Glutamatergic neuron (in vitro differentiated cells): Measurements from ENCODE around the gene STAG1. TPM values are rescaled to one million over a fixed set of nuclear protein-coding genes. Genes with fewer than 3 reads are reported as not detected.
"Not testable (repeated sequence)": the region's sequence is repeated elsewhere in the genome, so short reads cannot be mapped to it uniquely, and the experiment has no call there.

Source experiments
- DNase-seq: peaks from one replicate; pipeline ENCODE4 v3.0.0; 2022
- H3K27ac Mint-ChIP-seq: one replicate; pipeline ENCODE4 v1.8.0; 2020; ENCODE audit warnings: mild to moderate bottlenecking, mixed read lengths, inconsistent platforms; ENCODE audit not compliant: unreplicated experiment
- H3K27me3 Mint-ChIP-seq: one replicate; pipeline ENCODE4 v1.8.0; 2020; ENCODE audit warnings: mild to moderate bottlenecking, moderate library complexity, mixed read lengths, inconsistent platforms; ENCODE audit not compliant: unreplicated experiment
- H3K36me3 Mint-ChIP-seq: one replicate; pipeline ENCODE4 v1.8.0; 2020; ENCODE audit warnings: mild to moderate bottlenecking, mixed read lengths, inconsistent platforms; ENCODE audit not compliant: unreplicated experiment
- H3K4me1 Mint-ChIP-seq: one replicate; pipeline ENCODE4 v1.8.0; 2020; ENCODE audit warnings: mild to moderate bottlenecking, low read depth, mixed read lengths, inconsistent platforms; ENCODE audit not compliant: unreplicated experiment
- H3K4me3 Mint-ChIP-seq: one replicate; pipeline ENCODE4 v1.8.0; 2020; ENCODE audit warnings: mild to moderate bottlenecking, mixed read lengths, inconsistent platforms; ENCODE audit not compliant: unreplicated experiment
- H3K9me3 Mint-ChIP-seq: one replicate; pipeline ENCODE4 v1.8.0; 2020; ENCODE audit warnings: mild to moderate bottlenecking, moderate library complexity, mixed read lengths, inconsistent platforms; ENCODE audit not compliant: unreplicated experiment
- total RNA-seq: library from RNA; stranded (reverse); fragmentation: NEBNext Ultra II Directional; extraction: Animal tissue kit (Norgen Biotek cat#: 25700); gene quantifications from one replicate; pipeline ENCODE4 v1.2.1, GENCODE V29; 2021; ENCODE audit not compliant: unreplicated experiment
- TF ChIP-seq, protein P1 (sequence below): fragments of 200-600 bp; sonication (generic); IDR thresholded peaks from one replicate; pipeline ENCODE4 v1.5.0; 2021; ENCODE audit not compliant: partially characterized antibody, unreplicated experiment

Gene STAG1
- total RNA-seq, 1 donor from 2014 or later, result 22.8 TPM

DNA sequence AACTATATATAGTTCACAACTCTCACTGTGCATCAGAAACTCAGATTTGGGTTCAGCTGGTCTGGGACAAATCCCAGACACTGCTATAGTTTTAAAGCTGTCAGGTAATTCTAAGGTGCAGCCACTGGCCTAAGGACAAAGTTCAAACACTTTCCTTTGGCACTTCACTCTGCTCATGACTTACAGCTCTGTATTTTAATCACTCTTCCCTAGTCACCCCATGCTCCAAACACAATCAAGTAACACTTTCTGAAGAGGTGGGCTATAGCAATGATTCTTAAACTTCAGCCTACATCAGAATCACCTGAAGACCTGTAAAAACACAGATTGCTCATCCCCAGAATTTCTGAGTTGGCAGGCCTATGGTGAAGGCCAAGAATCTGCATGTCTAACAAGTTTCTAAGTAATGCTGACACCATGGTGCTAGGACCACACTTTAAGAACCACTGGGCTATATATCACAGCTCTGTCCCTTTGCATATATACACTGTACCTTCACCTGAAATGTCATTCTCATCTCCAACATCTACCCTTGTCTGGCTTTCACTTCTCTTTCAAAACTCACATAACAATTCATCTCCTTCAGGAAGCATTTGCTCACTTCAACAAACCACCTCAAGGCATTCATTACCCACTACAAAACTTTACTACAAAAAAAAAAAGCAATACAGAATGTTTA is 21.4 kb downstream of the STAG1 start:
- DNase-seq, result no peak
- H3K4me3 Mint-ChIP-seq, result no peak overlapping the region
- TF ChIP-seq, protein P1, sequence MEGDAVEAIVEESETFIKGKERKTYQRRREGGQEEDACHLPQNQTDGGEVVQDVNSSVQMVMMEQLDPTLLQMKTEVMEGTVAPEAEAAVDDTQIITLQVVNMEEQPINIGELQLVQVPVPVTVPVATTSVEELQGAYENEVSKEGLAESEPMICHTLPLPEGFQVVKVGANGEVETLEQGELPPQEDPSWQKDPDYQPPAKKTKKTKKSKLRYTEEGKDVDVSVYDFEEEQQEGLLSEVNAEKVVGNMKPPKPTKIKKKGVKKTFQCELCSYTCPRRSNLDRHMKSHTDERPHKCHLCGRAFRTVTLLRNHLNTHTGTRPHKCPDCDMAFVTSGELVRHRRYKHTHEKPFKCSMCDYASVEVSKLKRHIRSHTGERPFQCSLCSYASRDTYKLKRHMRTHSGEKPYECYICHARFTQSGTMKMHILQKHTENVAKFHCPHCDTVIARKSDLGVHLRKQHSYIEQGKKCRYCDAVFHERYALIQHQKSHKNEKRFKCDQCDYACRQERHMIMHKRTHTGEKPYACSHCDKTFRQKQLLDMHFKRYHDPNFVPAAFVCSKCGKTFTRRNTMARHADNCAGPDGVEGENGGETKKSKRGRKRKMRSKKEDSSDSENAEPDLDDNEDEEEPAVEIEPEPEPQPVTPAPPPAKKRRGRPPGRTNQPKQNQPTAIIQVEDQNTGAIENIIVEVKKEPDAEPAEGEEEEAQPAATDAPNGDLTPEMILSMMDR, result no peak
- H3K4me1 Mint-ChIP-seq, result peaks cover 7% of the 10 kb centered on the region
- H3K9me3 Mint-ChIP-seq, result no peaks in the 10 kb centered on the region
- no peaks in the 10 kb centered on the region for H3K36me3 Mint-ChIP-seq
- no peaks in the 10 kb centered on the region for H3K27me3 Mint-ChIP-seq
- no peak overlapping the region for H3K27ac Mint-ChIP-seq

DNA sequence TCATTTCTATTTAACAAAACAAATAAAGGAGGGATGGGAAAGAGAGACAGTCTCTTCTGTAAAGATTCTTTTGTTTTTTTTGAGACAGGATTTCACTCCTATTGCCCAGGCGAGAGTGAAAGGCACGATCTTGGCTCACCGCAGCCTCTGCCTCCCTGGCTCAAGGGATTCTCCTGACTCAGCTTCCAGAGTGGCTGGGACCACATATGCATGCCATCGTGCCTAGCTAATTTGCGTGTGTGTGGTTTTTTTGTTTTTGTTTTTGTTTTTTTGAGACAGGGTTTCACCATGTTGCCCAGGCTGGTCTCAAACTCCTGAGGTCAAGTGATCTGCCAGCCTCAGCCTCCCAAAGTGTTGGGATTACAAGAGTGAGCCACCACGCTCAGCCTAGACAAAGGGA is 23.3 kb downstream of the STAG1 start:
- H3K27ac Mint-ChIP-seq, result no peak overlapping the region
- no peak overlapping the region for H3K4me3 Mint-ChIP-seq
- no peaks in the 10 kb centered on the region for H3K27me3 Mint-ChIP-seq
- H3K4me1 Mint-ChIP-seq, result peaks cover 14% of the 10 kb centered on the region
- H3K36me3 Mint-ChIP-seq, result no peaks in the 10 kb centered on the region
- no peak for DNase-seq
- TF ChIP-seq, protein P1, result no peak
- peaks cover 3% of the 10 kb centered on the region for H3K9me3 Mint-ChIP-seq

DNA sequence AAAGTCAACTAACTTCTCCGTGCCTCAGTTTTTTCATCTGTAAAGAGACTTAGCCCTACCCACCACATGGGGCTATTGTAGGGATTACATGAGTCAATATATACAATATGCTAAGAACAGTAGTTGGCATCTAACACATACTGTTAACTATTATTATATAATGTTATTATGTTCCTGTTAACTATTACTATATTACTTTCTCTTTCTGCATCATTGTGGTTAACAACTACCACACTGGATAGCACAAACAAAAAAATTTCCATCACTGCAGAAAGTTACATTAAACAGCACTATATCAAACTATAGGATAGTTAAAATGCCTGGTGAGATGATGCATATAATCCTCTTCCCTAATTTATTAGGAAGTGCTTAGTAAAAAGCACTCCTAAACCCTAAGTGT is 23.7 kb downstream of the STAG1 start:
- H3K4me1 Mint-ChIP-seq, result peaks cover 14% of the 10 kb centered on the region
- no peaks in the 10 kb centered on the region for H3K36me3 Mint-ChIP-seq
- DNase-seq, result no peak
- TF ChIP-seq, protein P1, result no peak
- no peaks in the 10 kb centered on the region for H3K27me3 Mint-ChIP-seq
- H3K4me3 Mint-ChIP-seq, result no peak overlapping the region
- H3K9me3 Mint-ChIP-seq, result peaks cover 3% of the 10 kb centered on the region
- no peak overlapping the region for H3K27ac Mint-ChIP-seq

DNA sequence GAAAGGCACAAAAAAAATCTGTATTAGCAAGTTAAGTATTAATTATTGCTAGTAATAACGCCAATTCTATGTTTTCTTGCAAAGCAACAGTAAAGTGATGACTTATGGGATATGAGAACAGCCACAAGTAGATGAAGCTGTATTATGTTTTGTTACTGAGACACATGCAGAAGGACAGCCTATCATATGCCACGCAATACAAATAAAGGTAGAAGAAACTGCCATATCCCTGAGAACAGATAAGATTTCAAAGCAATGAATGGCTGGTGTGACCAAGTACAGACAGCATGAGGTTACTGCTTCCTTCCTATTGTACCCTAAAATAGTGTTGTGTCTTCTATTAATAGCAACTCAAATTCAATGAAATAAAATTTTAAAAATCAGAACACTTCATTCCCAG is 26.7 kb downstream of the STAG1 start:
- TF ChIP-seq, protein P1, result no peak
- H3K4me3 Mint-ChIP-seq, result no peak overlapping the region
- H3K9me3 Mint-ChIP-seq, result peaks cover 5% of the 10 kb centered on the region
- no peaks in the 10 kb centered on the region for H3K36me3 Mint-ChIP-seq
- H3K27ac Mint-ChIP-seq, result no peak overlapping the region
- H3K27me3 Mint-ChIP-seq, result no peaks in the 10 kb centered on the region
- DNase-seq, result no peak
- peaks cover 14% of the 10 kb centered on the region for H3K4me1 Mint-ChIP-seq

DNA sequence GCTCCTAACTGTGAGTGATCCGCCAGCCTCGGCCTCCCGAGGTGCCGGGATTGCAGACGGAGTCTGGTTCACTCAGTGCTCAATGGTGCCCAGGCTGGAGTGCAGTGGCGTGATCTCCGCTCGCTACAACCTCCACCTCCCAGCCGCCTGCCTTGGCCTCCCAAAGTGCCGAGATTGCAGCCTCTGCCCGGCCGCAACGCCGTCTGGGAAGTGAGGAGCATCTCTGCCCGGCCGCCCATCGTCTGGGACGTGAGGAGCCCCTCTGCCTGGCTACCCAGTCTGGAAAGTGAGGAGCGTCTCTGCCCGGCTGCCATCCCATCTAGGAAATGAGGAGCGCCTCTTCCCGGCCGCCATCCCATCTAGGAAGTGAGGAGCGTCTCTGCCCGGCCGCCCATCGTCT is 29.3 kb downstream of the STAG1 start:
- not testable (repeated sequence) for H3K4me3 Mint-ChIP-seq, DNase-seq, H3K27me3 Mint-ChIP-seq, H3K27ac Mint-ChIP-seq, H3K9me3 Mint-ChIP-seq, H3K36me3 Mint-ChIP-seq
- H3K4me1 Mint-ChIP-seq, result peaks cover 14% of the 10 kb centered on the region

DNA sequence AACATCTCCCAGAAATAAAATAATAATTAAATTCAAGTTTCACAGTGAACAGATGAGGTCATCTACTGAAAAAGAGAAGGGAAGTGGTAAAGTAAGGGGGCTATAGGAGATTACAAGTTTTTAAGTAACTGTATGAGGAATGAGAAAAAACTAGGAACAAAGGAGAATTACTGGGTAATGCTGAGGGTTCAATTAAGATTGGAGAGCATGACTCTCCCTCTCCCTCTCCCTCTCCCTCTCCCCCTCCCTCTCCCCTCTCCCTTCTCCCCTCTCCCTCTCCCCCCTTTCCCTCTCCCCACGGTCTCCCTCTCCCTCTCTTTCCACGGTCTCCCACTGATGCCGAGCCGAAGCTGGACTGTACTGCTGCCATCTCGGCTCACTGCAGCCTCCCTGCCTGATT is 29.8 kb downstream of the STAG1 start:
- Mint-ChIP-seq H3K27ac (peak overlapping the region; percentile 43), H3K4me1 (peaks cover 14% of the 10 kb centered on the region)
- DNase-seq, H3K4me3 Mint-ChIP-seq, H3K27me3 Mint-ChIP-seq, H3K9me3 Mint-ChIP-seq, H3K36me3 Mint-ChIP-seq: not testable (repeated sequence)
